HEK293 (cell line): ENCODE results near the gene PRKG1.

Experiments used
- CTCF ChIA-PET: fragments of 350-600 bp; formaldehyde crosslinking; extraction: SDS; loops from one replicate; lab custom pipeline; 2021; ENCODE audit warnings: antibody characterized with exemption; lab: Yijun Ruan, JAX
- POLR2A ChIA-PET: fragments of 300-600 bp; formaldehyde crosslinking; extraction: SDS; loops from one replicate; lab custom pipeline; 2020; ENCODE audit warnings: antibody characterized with exemption, inconsistent platforms; lab: Yijun Ruan, JAX
- H3K27ac ChIP-seq: fragments of 200-500 bp; sonication (Bioruptor generic); 2 replicates; pipeline ENCODE4 v1.5.1; 2014; ENCODE audit warnings: low read depth, low read length, control low read depth, inconsistent platforms; ENCODE audit errors: extremely low read depth
- H3K36me3 ChIP-seq, 2 experiments: fragments of 200-500 bp in 1 of 2; sonication (Bioruptor generic) in 1 of 2; 1 replicate in 1 of 2; 2 replicates in 1 of 2; pipeline ENCODE4 v1.5.1; 2014 to 2017; ENCODE audit warnings: inconsistent platforms in 2 of 2, low read length in 2 of 2; ENCODE audit not compliant: control insufficient read depth in 2 of 2, insufficient read depth in 1 of 2
- H3K4me1 ChIP-seq: fragments of 200-500 bp; sonication (Bioruptor generic); 2 replicates; pipeline ENCODE4 v1.5.1; 2014; ENCODE audit warnings: mild to moderate bottlenecking, low read length, inconsistent platforms; ENCODE audit not compliant: control insufficient read depth, insufficient read depth
- H3K4me3 ChIP-seq: 2 replicates; pipeline ENCODE4 v1.5.1; 2011; ENCODE audit warnings: low read depth, mild to moderate bottlenecking, control low read depth, low read length, moderate library complexity
- H3K9me3 ChIP-seq: fragments of 200-500 bp; sonication (Bioruptor generic); 2 replicates; pipeline ENCODE4 v1.5.1; 2014; ENCODE audit warnings: low read depth, low read length, inconsistent platforms; ENCODE audit not compliant: control insufficient read depth, insufficient read depth
- MZF1 ChIP-seq: fragments of 450-650 bp; formaldehyde crosslinking; IDR thresholded peaks from 2 replicates; pipeline ENCODE4 v1.5.1; 2017; ENCODE audit warnings: missing biosample characterization, missing genetic modification characterization, borderline replicate concordance
- SETDB1 ChIP-seq: IDR thresholded peaks from one replicate; pipeline ENCODE4 v1.6.1; 2017; ENCODE audit warnings: mild to moderate bottlenecking, low read length, moderate library complexity, mixed read lengths; ENCODE audit not compliant: insufficient read length
- TCF7L2 ChIP-seq: IDR thresholded peaks from 2 replicates; pipeline ENCODE4 v1.6.1; 2011; ENCODE audit warnings: low read depth, mild to moderate bottlenecking, inconsistent platforms, low read length, moderate library complexity, borderline replicate concordance
- WT1 ChIP-seq: fragments of 450-650 bp; formaldehyde crosslinking; IDR thresholded peaks from 2 replicates; pipeline ENCODE4 v1.5.1; 2016; ENCODE audit warnings: missing biosample characterization, missing genetic modification characterization
- YY1 ChIP-seq: fragments of 450-650 bp; formaldehyde crosslinking; IDR thresholded peaks from 2 replicates; pipeline ENCODE4 v1.5.1; 2018; ENCODE audit warnings: missing biosample characterization, missing genetic modification characterization
- ZBTB1 ChIP-seq: fragments of 450-650 bp; formaldehyde crosslinking; IDR thresholded peaks from 2 replicates; pipeline ENCODE4 v1.5.1; 2016; ENCODE audit warnings: missing biosample characterization, missing genetic modification characterization
- ZBTB17 ChIP-seq: fragments of 450-650 bp; formaldehyde crosslinking; IDR thresholded peaks from 2 replicates; pipeline ENCODE4 v1.5.1; 2016; ENCODE audit warnings: missing biosample characterization, missing genetic modification characterization
- ZBTB8A ChIP-seq: fragments of 450-650 bp; formaldehyde crosslinking; IDR thresholded peaks from 2 replicates; pipeline ENCODE4 v1.5.1; 2016; ENCODE audit warnings: missing biosample characterization, missing genetic modification characterization
- ZFHX2 ChIP-seq: fragments of 450-650 bp; formaldehyde crosslinking; conservative IDR thresholded peaks from 2 replicates; pipeline ENCODE4 v1.5.1; 2016; ENCODE audit warnings: missing biosample characterization, missing genetic modification characterization
- ZNF19 ChIP-seq: fragments of 450-650 bp; formaldehyde crosslinking; IDR thresholded peaks from 2 replicates; pipeline ENCODE4; 2016; ENCODE audit warnings: missing biosample characterization, missing genetic modification characterization, low read depth
- ZNF26 ChIP-seq: fragments of 450-650 bp; formaldehyde crosslinking; IDR thresholded peaks from 2 replicates; pipeline ENCODE4 v1.5.1; 2016; ENCODE audit warnings: missing biosample characterization, missing genetic modification characterization
- ZNF521 ChIP-seq: fragments of 450-650 bp; formaldehyde crosslinking; IDR thresholded peaks from 2 replicates; pipeline ENCODE4 v1.5.1; 2017; ENCODE audit warnings: missing biosample characterization, mild to moderate bottlenecking, missing genetic modification characterization
- ZNF561 ChIP-seq: fragments of 450-650 bp; IDR thresholded peaks from 2 replicates; pipeline ENCODE4 v1.5.1; 2018; ENCODE audit warnings: missing biosample characterization, missing genetic modification characterization, borderline replicate concordance
- ZNF596 ChIP-seq: fragments of 450-650 bp; IDR thresholded peaks from 2 replicates; pipeline ENCODE4 v1.5.0; 2018; ENCODE audit warnings: missing biosample characterization, mild to moderate bottlenecking, missing genetic modification characterization, moderate library complexity
- ZNF600 ChIP-seq: fragments of 450-650 bp; formaldehyde crosslinking; IDR thresholded peaks from 2 replicates; pipeline ENCODE4 v1.5.1; 2016; ENCODE audit warnings: missing biosample characterization, missing genetic modification characterization
- ZNF658 ChIP-seq: fragments of 450-650 bp; formaldehyde crosslinking; IDR thresholded peaks from 2 replicates; pipeline ENCODE4; 2016; ENCODE audit warnings: missing biosample characterization, missing genetic modification characterization
- ZNF843 ChIP-seq: fragments of 450-650 bp; formaldehyde crosslinking; IDR thresholded peaks from 2 replicates; pipeline ENCODE4 v1.5.1; 2016; ENCODE audit warnings: missing biosample characterization, missing genetic modification characterization
- ZSCAN5A ChIP-seq: fragments of 450-650 bp; formaldehyde crosslinking; IDR thresholded peaks from 2 replicates; pipeline ENCODE4 v1.5.1; 2016; ENCODE audit warnings: missing biosample characterization, missing genetic modification characterization
- TF ChIP-seq, protein P1 (sequence below): fragments of 450-650 bp; formaldehyde crosslinking; IDR thresholded peaks from 2 replicates; pipeline ENCODE4 v1.5.1; 2017; ENCODE audit warnings: missing biosample characterization, missing genetic modification characterization
- TF ChIP-seq, protein P2 (sequence below): fragments of 450-650 bp; formaldehyde crosslinking; IDR thresholded peaks from 2 replicates; pipeline ENCODE4 v1.5.1; 2016; ENCODE audit warnings: missing biosample characterization, missing genetic modification characterization, borderline replicate concordance
- TF ChIP-seq, protein P3 (sequence below): fragments of 450-650 bp; formaldehyde crosslinking; IDR thresholded peaks from 2 replicates; pipeline ENCODE4 v1.5.1; 2017; ENCODE audit warnings: missing biosample characterization, missing genetic modification characterization
- TF ChIP-seq, protein P4 (sequence below): fragments of 450-650 bp; formaldehyde crosslinking; IDR thresholded peaks from 2 replicates; pipeline ENCODE4 v1.5.1; 2016; ENCODE audit warnings: missing biosample characterization, missing genetic modification characterization

The PRKG1 gene

DNA sequence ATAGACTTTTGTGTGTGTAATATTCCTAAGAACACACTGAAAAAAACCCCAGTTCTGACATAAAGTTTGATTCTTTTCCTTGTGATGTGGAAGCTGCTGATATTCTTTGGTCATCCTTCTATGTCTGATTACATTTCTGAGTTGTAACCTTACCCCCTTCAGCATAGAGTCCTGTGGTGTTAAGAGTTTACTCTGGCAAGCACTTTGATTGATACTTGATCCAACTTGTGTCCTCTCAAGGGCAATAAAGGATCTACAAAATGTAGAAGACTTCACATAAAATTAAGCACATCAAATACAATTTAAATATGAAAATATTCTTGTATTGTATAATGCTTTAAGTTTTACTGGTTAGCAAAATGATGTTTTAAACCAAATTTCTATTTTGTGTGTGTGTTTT is 1018.1 kb downstream of the PRKG1 start (continued):
- 0 out of 2 replicates have a peak, but pooled peaks have one; percentile 40 for TF ChIP-seq ZBTB17
- TF ChIP-seq ZNF600 (tag by site-specific recombination): peak; percentile 31; the same call in 1 of the 2 replicates
- TF ChIP-seq ZNF561 (tag by site-specific recombination): peak; percentile 54; the same call in 1 of the 2 replicates
- TF ChIP-seq TCF7L2: peak; percentile 89; the same call in 1 of the 2 replicates
- TF ChIP-seq ZNF26 (tag by site-specific recombination): no peak
- TF ChIP-seq, protein P1, sequence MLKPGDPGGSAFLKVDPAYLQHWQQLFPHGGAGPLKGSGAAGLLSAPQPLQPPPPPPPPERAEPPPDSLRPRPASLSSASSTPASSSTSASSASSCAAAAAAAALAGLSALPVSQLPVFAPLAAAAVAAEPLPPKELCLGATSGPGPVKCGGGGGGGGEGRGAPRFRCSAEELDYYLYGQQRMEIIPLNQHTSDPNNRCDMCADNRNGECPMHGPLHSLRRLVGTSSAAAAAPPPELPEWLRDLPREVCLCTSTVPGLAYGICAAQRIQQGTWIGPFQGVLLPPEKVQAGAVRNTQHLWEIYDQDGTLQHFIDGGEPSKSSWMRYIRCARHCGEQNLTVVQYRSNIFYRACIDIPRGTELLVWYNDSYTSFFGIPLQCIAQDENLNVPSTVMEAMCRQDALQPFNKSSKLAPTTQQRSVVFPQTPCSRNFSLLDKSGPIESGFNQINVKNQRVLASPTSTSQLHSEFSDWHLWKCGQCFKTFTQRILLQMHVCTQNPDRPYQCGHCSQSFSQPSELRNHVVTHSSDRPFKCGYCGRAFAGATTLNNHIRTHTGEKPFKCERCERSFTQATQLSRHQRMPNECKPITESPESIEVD: peak; percentile 93

GRCh38 chr10:52098130-52098529 is 1023.8 kb downstream of the PRKG1 start:
- no peak overlapping the region for H3K27ac ChIP-seq
- ChIA-PET POLR2A (no interaction called here), CTCF (interaction anchor here (0.6 kb wide), 1 partner anchor 19 kb away, joined by 3 read pairs; no protein-coding TSS in a partner anchor)
- TF ChIP-seq ZNF843: no peak
- TF ChIP-seq ZNF19 (tag by site-specific recombination): no peak
- no peak for TF ChIP-seq SETDB1
- TF ChIP-seq ZNF596 (tag by site-specific recombination): no peak
- TF ChIP-seq, protein P2, sequence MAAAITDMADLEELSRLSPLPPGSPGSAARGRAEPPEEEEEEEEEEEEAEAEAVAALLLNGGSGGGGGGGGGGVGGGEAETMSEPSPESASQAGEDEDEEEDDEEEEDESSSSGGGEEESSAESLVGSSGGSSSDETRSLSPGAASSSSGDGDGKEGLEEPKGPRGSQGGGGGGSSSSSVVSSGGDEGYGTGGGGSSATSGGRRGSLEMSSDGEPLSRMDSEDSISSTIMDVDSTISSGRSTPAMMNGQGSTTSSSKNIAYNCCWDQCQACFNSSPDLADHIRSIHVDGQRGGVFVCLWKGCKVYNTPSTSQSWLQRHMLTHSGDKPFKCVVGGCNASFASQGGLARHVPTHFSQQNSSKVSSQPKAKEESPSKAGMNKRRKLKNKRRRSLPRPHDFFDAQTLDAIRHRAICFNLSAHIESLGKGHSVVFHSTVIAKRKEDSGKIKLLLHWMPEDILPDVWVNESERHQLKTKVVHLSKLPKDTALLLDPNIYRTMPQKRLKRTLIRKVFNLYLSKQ (tag by site-specific recombination): no peak
- TF ChIP-seq ZBTB1 (tag by site-specific recombination): no peak
- TF ChIP-seq ZBTB8A (tag by site-specific recombination): no peak
- TF ChIP-seq, protein P1: peak; percentile 75
- no peak for TF ChIP-seq ZFHX2 (tag by site-specific recombination)
- TF ChIP-seq WT1 (tag by site-specific recombination): peak; percentile 92
- TF ChIP-seq ZNF658 (tag by site-specific recombination): no peak
- TF ChIP-seq ZNF521 (tag by site-specific recombination): no peak
- TF ChIP-seq, protein P3, sequence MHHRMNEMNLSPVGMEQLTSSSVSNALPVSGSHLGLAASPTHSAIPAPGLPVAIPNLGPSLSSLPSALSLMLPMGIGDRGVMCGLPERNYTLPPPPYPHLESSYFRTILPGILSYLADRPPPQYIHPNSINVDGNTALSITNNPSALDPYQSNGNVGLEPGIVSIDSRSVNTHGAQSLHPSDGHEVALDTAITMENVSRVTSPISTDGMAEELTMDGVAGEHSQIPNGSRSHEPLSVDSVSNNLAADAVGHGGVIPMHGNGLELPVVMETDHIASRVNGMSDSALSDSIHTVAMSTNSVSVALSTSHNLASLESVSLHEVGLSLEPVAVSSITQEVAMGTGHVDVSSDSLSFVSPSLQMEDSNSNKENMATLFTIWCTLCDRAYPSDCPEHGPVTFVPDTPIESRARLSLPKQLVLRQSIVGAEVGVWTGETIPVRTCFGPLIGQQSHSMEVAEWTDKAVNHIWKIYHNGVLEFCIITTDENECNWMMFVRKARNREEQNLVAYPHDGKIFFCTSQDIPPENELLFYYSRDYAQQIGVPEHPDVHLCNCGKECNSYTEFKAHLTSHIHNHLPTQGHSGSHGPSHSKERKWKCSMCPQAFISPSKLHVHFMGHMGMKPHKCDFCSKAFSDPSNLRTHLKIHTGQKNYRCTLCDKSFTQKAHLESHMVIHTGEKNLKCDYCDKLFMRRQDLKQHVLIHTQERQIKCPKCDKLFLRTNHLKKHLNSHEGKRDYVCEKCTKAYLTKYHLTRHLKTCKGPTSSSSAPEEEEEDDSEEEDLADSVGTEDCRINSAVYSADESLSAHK: peak; percentile 86
- no peak for TF ChIP-seq MZF1 (tag by site-specific recombination)
- TF ChIP-seq, protein P4, sequence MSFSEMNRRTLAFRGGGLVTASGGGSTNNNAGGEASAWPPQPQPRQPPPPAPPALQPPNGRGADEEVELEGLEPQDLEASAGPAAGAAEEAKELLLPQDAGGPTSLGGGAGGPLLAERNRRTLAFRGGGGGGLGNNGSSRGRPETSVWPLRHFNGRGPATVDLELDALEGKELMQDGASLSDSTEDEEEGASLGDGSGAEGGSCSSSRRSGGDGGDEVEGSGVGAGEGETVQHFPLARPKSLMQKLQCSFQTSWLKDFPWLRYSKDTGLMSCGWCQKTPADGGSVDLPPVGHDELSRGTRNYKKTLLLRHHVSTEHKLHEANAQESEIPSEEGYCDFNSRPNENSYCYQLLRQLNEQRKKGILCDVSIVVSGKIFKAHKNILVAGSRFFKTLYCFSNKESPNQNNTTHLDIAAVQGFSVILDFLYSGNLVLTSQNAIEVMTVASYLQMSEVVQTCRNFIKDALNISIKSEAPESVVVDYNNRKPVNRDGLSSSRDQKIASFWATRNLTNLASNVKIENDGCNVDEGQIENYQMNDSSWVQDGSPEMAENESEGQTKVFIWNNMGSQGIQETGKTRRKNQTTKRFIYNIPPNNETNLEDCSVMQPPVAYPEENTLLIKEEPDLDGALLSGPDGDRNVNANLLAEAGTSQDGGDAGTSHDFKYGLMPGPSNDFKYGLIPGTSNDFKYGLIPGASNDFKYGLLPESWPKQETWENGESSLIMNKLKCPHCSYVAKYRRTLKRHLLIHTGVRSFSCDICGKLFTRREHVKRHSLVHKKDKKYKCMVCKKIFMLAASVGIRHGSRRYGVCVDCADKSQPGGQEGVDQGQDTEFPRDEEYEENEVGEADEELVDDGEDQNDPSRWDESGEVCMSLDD (tag by site-specific recombination): no peak
- no peak for TF ChIP-seq ZSCAN5A (tag by site-specific recombination)
- no peak for TF ChIP-seq YY1
- H3K4me1 ChIP-seq: no peaks in the 10 kb centered on the region
- no peaks in the 10 kb centered on the region for H3K36me3 ChIP-seq
- no peaks in the 10 kb centered on the region for H3K9me3 ChIP-seq
- H3K4me3 ChIP-seq: no peak overlapping the region
